ENCODE measurements around the gene ODAD4. TPM values are rescaled to one million over a fixed set of nuclear protein-coding genes. Genes with fewer than 3 reads are reported as not detected.

The ODAD4 gene
- total RNA-seq: 0.52 and 0.53 TPM in 2 replicates
- 0.75 and 0.76 TPM in 2 replicates for polyA plus RNA-seq

GRCh38 chr17:41930009-41930832, at the start of gene ODAD4:
ODAD4 (plus strand) TSS chr17:41930617; CDS start chr17:41930724, 107 bp downstream.
- Histone ChIP-seq H2AFZ (peak within 1 kb of the TSS; percentile 72), H3K36me3 (replicated peaks; ENCODE audit: insufficient read depth, low read depth) (no peaks in the 10 kb centered on the region), H4K20me1 (ENCODE audit: insufficient read depth, poor library complexity, severe bottlenecking) (no peaks in the 10 kb centered on the region), H3K4me1 (ENCODE audit: insufficient read depth) (no peaks in the 10 kb centered on the region), H3K9me3 (ENCODE audit: low read depth) (no peaks in the 10 kb centered on the region), H3K27ac (peak within 1 kb of the TSS; percentile 86), H3K4me2 (peak within 1 kb of the TSS; percentile 76), H3K79me2 (peaks cover 17% of the 10 kb centered on the region), H3K27me3 (no peaks in the 10 kb centered on the region), H3K4me3 (peak within 1 kb of the TSS; percentile 17), H3K9me2 (replicated peaks; ENCODE audit: insufficient read depth) (no peaks in the 10 kb centered on the region)
- DNase-seq (ENCODE audit: low spot score): peak; percentile 98
- WGBS (ENCODE audit: low lambda C conversion rate, missing lambda C conversion rate): 3% methylated on average over 43 of the region's 43 CpGs
- TF ChIP-seq EZH2phosphoT487 (IDR thresholded peaks at IDR 0.05; ENCODE audit: low read depth, severe bottlenecking, unreplicated experiment) (no peak), EZH2 (IDR thresholded peaks at IDR 0.05; ENCODE audit: borderline replicate concordance) (no peak)
- TF ChIP-seq, protein P1, sequence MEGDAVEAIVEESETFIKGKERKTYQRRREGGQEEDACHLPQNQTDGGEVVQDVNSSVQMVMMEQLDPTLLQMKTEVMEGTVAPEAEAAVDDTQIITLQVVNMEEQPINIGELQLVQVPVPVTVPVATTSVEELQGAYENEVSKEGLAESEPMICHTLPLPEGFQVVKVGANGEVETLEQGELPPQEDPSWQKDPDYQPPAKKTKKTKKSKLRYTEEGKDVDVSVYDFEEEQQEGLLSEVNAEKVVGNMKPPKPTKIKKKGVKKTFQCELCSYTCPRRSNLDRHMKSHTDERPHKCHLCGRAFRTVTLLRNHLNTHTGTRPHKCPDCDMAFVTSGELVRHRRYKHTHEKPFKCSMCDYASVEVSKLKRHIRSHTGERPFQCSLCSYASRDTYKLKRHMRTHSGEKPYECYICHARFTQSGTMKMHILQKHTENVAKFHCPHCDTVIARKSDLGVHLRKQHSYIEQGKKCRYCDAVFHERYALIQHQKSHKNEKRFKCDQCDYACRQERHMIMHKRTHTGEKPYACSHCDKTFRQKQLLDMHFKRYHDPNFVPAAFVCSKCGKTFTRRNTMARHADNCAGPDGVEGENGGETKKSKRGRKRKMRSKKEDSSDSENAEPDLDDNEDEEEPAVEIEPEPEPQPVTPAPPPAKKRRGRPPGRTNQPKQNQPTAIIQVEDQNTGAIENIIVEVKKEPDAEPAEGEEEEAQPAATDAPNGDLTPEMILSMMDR (IDR thresholded peaks at IDR 0.05; ENCODE audit: poor library complexity): peak; percentile 37

- WGBS (ENCODE audit: low lambda C conversion rate, missing lambda C conversion rate): 94% methylated on average over 6 of the region's 6 CpGs
- H3K4me1 ChIP-seq (ENCODE audit: insufficient read depth): no peaks in the 10 kb centered on the region
- H4K20me1 ChIP-seq (ENCODE audit: insufficient read depth, poor library complexity, severe bottlenecking): no peaks in the 10 kb centered on the region
- no peaks in the 10 kb centered on the region for H3K9me3 ChIP-seq (ENCODE audit: low read depth)
- no peaks in the 10 kb centered on the region for H3K9me2 ChIP-seq (replicated peaks; ENCODE audit: insufficient read depth)
- H2AFZ ChIP-seq: no peak overlapping the region
- no peak for DNase-seq (ENCODE audit: low spot score)
- H3K27ac ChIP-seq: no peak overlapping the region
- H3K36me3 ChIP-seq (replicated peaks; ENCODE audit: insufficient read depth, low read depth): peaks cover 3% of the 10 kb centered on the region
- H3K79me2 ChIP-seq: no peaks in the 10 kb centered on the region
- TF ChIP-seq EZH2 (IDR thresholded peaks at IDR 0.05; ENCODE audit: borderline replicate concordance) (no peak), EZH2phosphoT487 (IDR thresholded peaks at IDR 0.05; ENCODE audit: low read depth, severe bottlenecking, unreplicated experiment) (no peak)
- TF ChIP-seq, protein P1 (IDR thresholded peaks at IDR 0.05; ENCODE audit: poor library complexity): no peak
- H3K4me3 ChIP-seq: no peak overlapping the region
- no peak overlapping the region for H3K4me2 ChIP-seq
- H3K27me3 ChIP-seq: no peaks in the 10 kb centered on the region
These were observed 47.7 kb upstream of the ODAD4 start for GRCh38 chr17:41882756-41883155.

DNA sequence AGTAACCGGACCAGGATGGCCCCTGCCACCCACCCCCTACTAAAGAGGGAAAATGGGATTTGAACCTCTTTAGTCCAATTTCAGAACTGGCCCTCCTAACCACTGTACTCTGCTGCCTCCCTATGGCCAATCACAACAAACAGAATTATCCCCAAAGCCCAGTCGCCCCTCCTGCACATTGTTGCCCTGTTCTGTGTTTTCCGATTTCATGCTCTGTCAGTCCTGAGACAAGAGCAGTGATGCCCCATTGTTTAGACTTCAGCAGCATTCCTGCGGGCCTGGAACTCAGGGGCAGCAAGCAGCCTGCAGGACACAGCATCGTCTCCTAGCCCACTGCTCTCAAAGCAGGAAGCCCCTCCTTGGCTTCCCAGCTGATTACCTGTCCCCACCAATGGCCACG, 44.7 kb upstream of the ODAD4 start:
- no peaks in the 10 kb centered on the region for H3K4me1 ChIP-seq (ENCODE audit: insufficient read depth)
- WGBS (ENCODE audit: low lambda C conversion rate, missing lambda C conversion rate): 93% methylated on average over 6 of the region's 6 CpGs
- H4K20me1 ChIP-seq (ENCODE audit: insufficient read depth, poor library complexity, severe bottlenecking): no peaks in the 10 kb centered on the region
- H3K4me2 ChIP-seq: no peak overlapping the region
- H3K27me3 ChIP-seq: no peaks in the 10 kb centered on the region
- no peak for TF ChIP-seq EZH2phosphoT487 (IDR thresholded peaks at IDR 0.05; ENCODE audit: low read depth, severe bottlenecking, unreplicated experiment)
- TF ChIP-seq, protein P1 (IDR thresholded peaks at IDR 0.05; ENCODE audit: poor library complexity): no peak
- TF ChIP-seq EZH2 (IDR thresholded peaks at IDR 0.05; ENCODE audit: borderline replicate concordance): no peak
- no peak overlapping the region for H2AFZ ChIP-seq
- H3K9me3 ChIP-seq (ENCODE audit: low read depth): no peaks in the 10 kb centered on the region
- H3K27ac ChIP-seq: no peak overlapping the region
- no peak overlapping the region for H3K4me3 ChIP-seq
- no peaks in the 10 kb centered on the region for H3K9me2 ChIP-seq (replicated peaks; ENCODE audit: insufficient read depth)
- DNase-seq (ENCODE audit: low spot score): no peak
- H3K79me2 ChIP-seq: no peaks in the 10 kb centered on the region
- H3K36me3 ChIP-seq (replicated peaks; ENCODE audit: insufficient read depth, low read depth): no peaks in the 10 kb centered on the region
